ENCODE data around the gene P2RX4. TPM values are rescaled to one million over a fixed set of nuclear protein-coding genes. Genes with fewer than 3 reads are reported as not detected.
"Not testable (repeated sequence)": the region's sequence is repeated elsewhere in the genome, so short reads cannot be mapped to it uniquely, and the experiment has no call there.

Gene P2RX4
- polyA plus RNA-seq, 4 donors, result 23.9 to 39.9 (median 30.6) TPM

GRCh38 chr12:121188227-121188626, 21.7 kb upstream of the P2RX4 start:
- no peak for DNase-seq (ENCODE audit: low read depth in 4 of 4, low spot score in 3 of 4)

GRCh38 chr12:121189131-121189530, 20.8 kb upstream of the P2RX4 start:
- no peak for DNase-seq (ENCODE audit: low read depth in 4 of 4, low spot score in 3 of 4)

GRCh38 chr12:121189619-121190155, 20.2 kb upstream of the P2RX4 start:
- no peak for DNase-seq (ENCODE audit: low read depth in 4 of 4, low spot score in 3 of 4)

GRCh38 chr12:121190523-121191031, 19.4 kb upstream of the P2RX4 start:
- DNase-seq (ENCODE audit: low read depth in 4 of 4, low spot score in 3 of 4), result no peak

GRCh38 chr12:121191151-121191550, 18.8 kb upstream of the P2RX4 start:
- DNase-seq (ENCODE audit: low read depth in 4 of 4, low spot score in 3 of 4), result no peak

GRCh38 chr12:121196902-121197301, 13.0 kb upstream of the P2RX4 start:
- no peak for DNase-seq (ENCODE audit: low read depth in 4 of 4, low spot score in 3 of 4)

- no peak for DNase-seq (ENCODE audit: low read depth in 4 of 4, low spot score in 3 of 4)
These were observed 11.0 kb upstream of the P2RX4 start for GRCh38 chr12:121198949-121199348.

GRCh38 chr12:121201140-121201539, 8.8 kb upstream of the P2RX4 start:
- DNase-seq (ENCODE audit: low read depth in 4 of 4, low spot score in 3 of 4), result not testable (repeated sequence)

GRCh38 chr12:121202407-121203355, 7.2 kb upstream of the P2RX4 start:
- no peak for DNase-seq (ENCODE audit: low read depth in 4 of 4, low spot score in 3 of 4)

GRCh38 chr12:121203482-121203881, 6.4 kb upstream of the P2RX4 start:
- no peak for DNase-seq (ENCODE audit: low read depth in 4 of 4, low spot score in 3 of 4)

GRCh38 chr12:121205491-121205890, 4.4 kb upstream of the P2RX4 start:
- no peak for DNase-seq (ENCODE audit: low read depth in 4 of 4, low spot score in 3 of 4)

GRCh38 chr12:121208571-121208970, 1.4 kb upstream of the P2RX4 start:
- DNase-seq (ENCODE audit: low read depth in 4 of 4, low spot score in 3 of 4), result not testable (repeated sequence)

GRCh38 chr12:121209221-121209620, 708 bp upstream of the P2RX4 start:
- DNase-seq (ENCODE audit: low read depth in 4 of 4, low spot score in 3 of 4), result no peak

- no peak for DNase-seq (ENCODE audit: low read depth in 4 of 4, low spot score in 3 of 4)
These were observed 2.9 kb downstream of the P2RX4 start for GRCh38 chr12:121212875-121213274.

- DNase-seq (ENCODE audit: low read depth in 4 of 4, low spot score in 3 of 4), result no peak
These were observed 4.3 kb downstream of the P2RX4 start for GRCh38 chr12:121214166-121214777.

- no peak for DNase-seq (ENCODE audit: low read depth in 4 of 4, low spot score in 3 of 4)
These were observed 5.2 kb downstream of the P2RX4 start for GRCh38 chr12:121214855-121215745.

GRCh38 chr12:121216102-121216501, 6.2 kb downstream of the P2RX4 start:
- no peak for DNase-seq (ENCODE audit: low read depth in 4 of 4, low spot score in 3 of 4)

GRCh38 chr12:121217063-121217462, 7.1 kb downstream of the P2RX4 start:
- DNase-seq (ENCODE audit: low read depth in 4 of 4, low spot score in 3 of 4), result no peak

GRCh38 chr12:121217761-121218160, 7.8 kb downstream of the P2RX4 start:
- no peak for DNase-seq (ENCODE audit: low read depth in 4 of 4, low spot score in 3 of 4)

- no peak for DNase-seq (ENCODE audit: low read depth in 4 of 4, low spot score in 3 of 4)
These were observed 8.8 kb downstream of the P2RX4 start for GRCh38 chr12:121218588-121219352.

Data from left renal pelvis (tissue), 4 donors.